Common myeloid progenitor, CD34-positive (primary cell): ENCODE measurements around the gene BICDL2.

ENCODE experiments used
- CTCF ChIA-PET: fragments of 350-600 bp; sonication (Branson Sonifier 250); formaldehyde crosslinking; loops from one replicate; lab custom pipeline; 2021; ENCODE audit warnings: antibody characterized with exemption; lab: Charles Lee
- POLR2A ChIA-PET: fragments of 350-600 bp; sonication (Branson Sonifier 250); formaldehyde crosslinking; loops from one replicate; lab custom pipeline; 2021; ENCODE audit warnings: antibody characterized with exemption; lab: Charles Lee
- DNase-seq, 3 donors: peaks; one replicate each; pipeline versions ENCODE4 v3.0.0 to v3.0.0-alpha.2; 2013
- H3K27ac ChIP-seq, 2 experiments: 1 replicate in 1 of 2; 2 replicates in 1 of 2; pipeline ENCODE4 v1.7.0; 2013; ENCODE audit warnings: inconsistent platforms in 2 of 2, low read length in 2 of 2, mild to moderate bottlenecking in 2 of 2, low read depth in 1 of 2, moderate library complexity in 1 of 2; ENCODE audit not compliant: severe bottlenecking in 2 of 2, insufficient read depth in 1 of 2, poor library complexity in 1 of 2
- H3K27me3 ChIP-seq, 5 experiments: replicated peaks in 2 of 5; 1 replicate in 3 of 5; 2 replicates in 2 of 5; pipeline versions ENCODE4 v1.6.1 to v1.7.0; 2013; ENCODE audit warnings: low read length in 4 of 5, mild to moderate bottlenecking in 2 of 5, moderate library complexity in 2 of 5, inconsistent platforms in 1 of 5; ENCODE audit not compliant: insufficient read depth in 5 of 5, control insufficient read depth in 4 of 5
- H3K36me3 ChIP-seq, 4 experiments: 1 replicate in 2 of 4; 2 replicates in 2 of 4; pipeline versions ENCODE4 v1.6.1 to v1.7.0; 2013; ENCODE audit warnings: low read length in 3 of 4, control low read depth in 1 of 4, mild to moderate bottlenecking in 1 of 4; ENCODE audit not compliant: control insufficient read depth in 4 of 4, insufficient read depth in 4 of 4
- H3K4me1 ChIP-seq, 4 experiments: 1 replicate in 3 of 4; 2 replicates in 1 of 4; pipeline versions ENCODE4 v1.6.1 to v1.7.1; 2013; ENCODE audit warnings: low read length in 3 of 4, mild to moderate bottlenecking in 3 of 4, control low read depth in 1 of 4, inconsistent platforms in 1 of 4, moderate library complexity in 1 of 4; ENCODE audit not compliant: control insufficient read depth in 4 of 4, insufficient read depth in 4 of 4; ENCODE audit errors: control extremely low read depth in 1 of 4
- H3K4me3 ChIP-seq, 7 experiments: 1 replicate in 4 of 7; 2 replicates in 3 of 7; pipeline versions ENCODE4 v1.5.1 to v1.7.0; 2013; ENCODE audit warnings: mild to moderate bottlenecking in 7 of 7, low read length in 6 of 7, moderate library complexity in 6 of 7, inconsistent platforms in 2 of 7, low read depth in 2 of 7, control low read depth in 1 of 7; ENCODE audit not compliant: insufficient read depth in 4 of 7, control insufficient read depth in 1 of 7; ENCODE audit errors: extremely low read depth in 1 of 7
- H3K9me3 ChIP-seq, 5 experiments: 1 replicate in 4 of 5; 2 replicates in 1 of 5; pipeline versions ENCODE4 v1.6.1 to v1.7.1; 2013; ENCODE audit warnings: low read length in 4 of 5, mild to moderate bottlenecking in 2 of 5, inconsistent platforms in 1 of 5, low read depth in 1 of 5, moderate library complexity in 1 of 5; ENCODE audit not compliant: control insufficient read depth in 4 of 5, insufficient read depth in 2 of 5; ENCODE audit errors: control extremely low read depth in 1 of 5
- WGBS: methylation state at CpG from one replicate; pipeline ENCODE4 v1.1.5; 2013; ENCODE audit not compliant: insufficient coverage; 5-methylcytosine and 5-hydroxymethylcytosine counted together

The BICDL2 gene

DNA sequence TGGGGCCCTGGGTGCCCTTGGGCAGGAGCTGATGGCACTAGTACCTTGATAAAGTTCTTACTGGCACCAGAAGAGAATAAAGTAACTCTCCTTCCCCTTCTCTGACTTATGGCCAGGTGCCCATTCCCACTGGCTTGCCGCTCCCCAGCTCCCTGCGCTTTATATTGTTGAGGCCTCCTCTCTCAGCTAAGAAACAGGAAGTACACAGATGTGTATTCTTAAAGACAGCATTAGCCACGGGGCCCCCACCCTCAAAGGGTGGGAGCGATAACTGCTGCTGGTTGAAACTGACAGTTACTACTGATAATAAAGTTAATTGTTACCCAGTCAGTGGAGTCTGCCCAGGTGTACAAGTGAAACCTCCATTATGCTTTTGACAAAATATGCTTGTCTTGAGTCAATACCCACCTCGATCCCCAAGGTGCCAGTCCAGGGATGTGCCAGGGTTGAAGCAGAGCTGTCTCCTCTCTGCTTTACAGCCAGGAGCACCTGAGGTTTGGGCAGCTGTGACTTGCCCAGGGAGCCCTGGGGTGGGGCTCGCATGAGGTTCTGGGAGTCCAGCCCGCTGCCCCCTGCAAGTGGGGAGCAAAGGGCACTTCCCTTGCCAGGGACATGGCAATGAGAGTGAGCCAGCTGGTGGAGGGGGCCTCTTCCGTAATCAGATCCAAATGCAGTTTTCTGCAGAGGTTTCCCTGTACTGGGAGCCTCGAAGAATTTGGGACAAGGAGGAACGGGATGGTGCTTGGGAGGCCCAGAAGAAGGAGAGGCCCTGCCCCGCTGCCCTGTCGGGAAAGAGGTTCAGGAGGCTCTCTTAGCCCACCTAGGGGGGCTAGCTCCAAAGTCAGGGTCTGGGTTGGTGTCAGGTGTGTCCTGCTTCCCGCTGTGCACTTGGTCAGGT, 29.4 kb downstream of the BICDL2 start:
- POLR2A ChIA-PET = interaction anchor here (2.1 kb wide), 1 partner anchor 14 kb away, joined by 15 read pairs; the partner anchor contains the start of gene TNFRSF12A
- peak; percentile 27 to 60 (median 49) for DNase-seq
- no peaks in the 10 kb centered on the region for H3K36me3 ChIP-seq
- H3K9me3 ChIP-seq = no peaks in the 10 kb centered on the region
- H3K27ac ChIP-seq = peak overlapping the region in 1 of 2 experiments; percentile 72
- H3K27me3 ChIP-seq = peaks cover 0 to 4% (median 0%) of the 10 kb centered on the region in 5 experiments
- CTCF ChIA-PET = interaction anchor here (0.9 to 10.6 kb wide), 4 partner anchors 13 to 95 kb away, joined by 3 to 197 read pairs (median 52); partner anchors contain the start of genes CLDN6, HCFC1R1, THOC6 and TNFRSF12A
- peaks cover 11 to 57% (median 50%) of the 10 kb centered on the region in 4 experiments for H3K4me1 ChIP-seq
- WGBS = 14% methylated on average over 11 of the region's 13 CpGs
- peak overlapping the region in 6 of 7 experiments; percentile 32 to 71 (median 56) for H3K4me3 ChIP-seq

DNA sequence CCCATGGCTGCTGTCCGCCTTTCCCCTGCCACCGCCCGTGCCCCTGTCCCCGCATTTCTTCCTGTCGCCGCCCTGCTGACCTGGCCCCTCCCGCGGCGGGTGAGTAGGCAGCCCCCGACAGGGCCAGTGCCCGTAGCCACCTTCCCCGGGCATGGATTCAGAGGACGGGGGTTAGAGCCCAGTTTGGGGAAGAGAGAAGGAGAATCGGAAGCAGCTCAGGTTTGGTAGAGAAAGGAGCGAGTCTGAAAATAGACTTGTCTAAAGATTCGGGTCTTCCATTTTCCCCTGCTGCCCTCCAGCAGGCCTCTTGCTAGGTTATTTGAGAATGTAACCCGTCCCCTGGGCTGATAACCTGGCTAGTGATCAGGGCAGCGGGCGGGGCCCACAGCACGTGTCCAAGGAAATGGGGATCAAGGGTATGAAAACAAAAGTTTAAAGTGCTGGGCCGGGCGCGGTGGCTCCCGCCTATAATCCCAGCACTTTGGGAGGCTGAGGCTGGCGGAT, 31.9 kb downstream of the BICDL2 start:
- DNase-seq = peak in 1 of 3 donors; percentile 50
- H3K4me3 ChIP-seq = peak overlapping the region in 6 of 7 experiments; percentile 51 to 81 (median 66)
- POLR2A ChIA-PET = interaction anchor here (1.7 to 2.5 kb wide), 2 partner anchors 16 to 23 kb away, joined by 7 to 11 read pairs; partner anchors contain the start of gene TNFRSF12A

DNA sequence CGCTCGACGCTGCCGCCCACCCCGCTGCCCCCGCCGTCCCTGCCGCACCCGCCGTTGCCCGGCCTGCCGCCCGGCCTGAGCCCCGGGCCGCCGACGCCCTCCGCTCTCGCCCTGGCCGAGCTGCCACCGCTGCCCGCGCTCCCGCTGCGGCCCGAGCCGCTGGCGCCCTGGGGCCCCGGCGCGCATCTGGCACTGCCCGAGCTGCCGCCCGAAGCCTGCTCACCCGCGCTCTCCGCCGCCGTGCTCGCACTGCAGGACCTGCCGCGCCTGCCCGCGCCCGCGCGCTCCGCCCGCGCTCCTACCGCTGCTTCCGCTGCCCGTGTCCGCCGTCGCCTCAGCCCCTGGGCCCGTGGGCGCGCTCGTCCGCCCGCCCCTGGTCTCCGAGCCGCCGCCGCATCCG, 32.4 kb downstream of the BICDL2 start:
- H3K27ac ChIP-seq = no peak overlapping the region
- peak overlapping the region in 6 of 7 experiments; percentile 19 to 81 (median 50) for H3K4me3 ChIP-seq
- CTCF ChIA-PET = interaction anchor here (0.7 to 10.6 kb wide), 8 partner anchors 16 to 408 kb away, joined by 3 to 197 read pairs (median 3); partner anchors contain the start of genes CLDN6, HCFC1R1, THOC6 and TNFRSF12A
- peaks cover 0 to 4% (median 1%) of the 10 kb centered on the region in 4 experiments for H3K36me3 ChIP-seq
- no peaks in the 10 kb centered on the region for H3K27me3 ChIP-seq
- no peaks in the 10 kb centered on the region for H3K9me3 ChIP-seq
- POLR2A ChIA-PET = interaction anchor here (0.6 to 2.5 kb wide), 3 partner anchors 16 to 214 kb away, joined by 3 to 11 read pairs (median 7); partner anchors contain the start of gene TNFRSF12A
- H3K4me1 ChIP-seq = peaks cover 11 to 48% (median 41%) of the 10 kb centered on the region in 4 experiments
- WGBS = 0% methylated on average over 39 of the region's 67 CpGs
- DNase-seq = peak; percentile 20 to 62 (median 52)

More for the DNA sequence above, 31.9 kb downstream of the BICDL2 start:
- peaks cover 11 to 52% (median 45%) of the 10 kb centered on the region in 4 experiments for H3K4me1 ChIP-seq
- peaks cover 0 to 4% (median 1%) of the 10 kb centered on the region in 4 experiments for H3K36me3 ChIP-seq
- H3K27ac ChIP-seq = peak overlapping the region in 1 of 2 experiments; percentile 68
- 1% methylated on average over 12 of the region's 25 CpGs for WGBS
- CTCF ChIA-PET = interaction anchor here (0.6 to 10.6 kb wide), 4 partner anchors 16 to 126 kb away, joined by 3 to 197 read pairs (median 54); partner anchors contain the start of genes CLDN6, HCFC1R1, THOC6 and TNFRSF12A
- no peaks in the 10 kb centered on the region for H3K27me3 ChIP-seq
- no peaks in the 10 kb centered on the region for H3K9me3 ChIP-seq

DNA sequence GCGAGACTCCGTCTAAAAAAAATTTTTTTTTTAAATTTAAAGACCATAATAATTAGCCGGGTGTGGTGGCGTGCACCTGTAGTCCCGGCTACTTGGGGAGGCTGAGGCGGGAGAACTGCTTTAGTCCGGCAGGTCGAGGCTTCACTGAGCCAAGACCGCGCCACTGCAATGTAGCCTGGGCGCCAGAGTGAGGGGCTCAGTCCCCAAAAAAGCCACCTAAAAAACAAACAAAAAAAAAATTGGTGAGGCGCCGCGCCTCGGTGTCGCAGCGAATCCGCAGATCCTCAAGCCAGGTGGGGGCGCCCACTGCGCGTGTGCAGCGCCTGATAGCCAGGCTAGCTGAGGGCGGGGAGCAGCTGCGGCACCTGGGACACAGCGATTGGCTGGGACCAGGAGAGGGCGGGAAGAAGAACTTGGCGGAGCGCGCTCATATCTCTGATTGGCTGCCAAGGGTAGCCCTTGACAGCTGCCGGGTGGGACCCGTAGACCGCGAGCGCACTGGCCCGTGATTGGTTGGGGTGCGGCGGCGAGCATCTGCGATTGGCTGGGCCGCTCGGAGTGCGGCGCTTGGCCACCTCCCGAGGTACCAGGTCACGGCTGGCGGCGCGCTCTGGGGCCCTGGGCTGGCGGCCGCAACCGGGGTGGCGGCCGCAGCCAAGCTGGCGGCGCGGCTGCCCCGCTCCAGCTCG, 33.0 kb downstream of the BICDL2 start:
- 9% methylated on average over 47 of the region's 58 CpGs for WGBS
- Histone ChIP-seq H3K4me3 (peak overlapping the region; percentile 19 to 81 (median 48)), H3K27me3 (no peaks in the 10 kb centered on the region), H3K9me3 (no peaks in the 10 kb centered on the region), H3K36me3 (peaks cover 0 to 4% (median 1%) of the 10 kb centered on the region in 4 experiments), H3K27ac (no peak overlapping the region), H3K4me1 (peaks cover 11 to 42% (median 35%) of the 10 kb centered on the region in 4 experiments)
- CTCF ChIA-PET = interaction anchor here (0.7 to 10.6 kb wide), 9 partner anchors 15 to 408 kb away, joined by 3 to 197 read pairs (median 3); partner anchors contain the start of genes CLDN6, HCFC1R1, THOC6 and TNFRSF12A
- POLR2A ChIA-PET = interaction anchor here (0.6 to 2.5 kb wide), 4 partner anchors 17 to 213 kb away, joined by 3 to 11 read pairs (median 5); partner anchors contain the start of gene TNFRSF12A
- DNase-seq = peak; percentile 99 to 100 (median 100)

DNA sequence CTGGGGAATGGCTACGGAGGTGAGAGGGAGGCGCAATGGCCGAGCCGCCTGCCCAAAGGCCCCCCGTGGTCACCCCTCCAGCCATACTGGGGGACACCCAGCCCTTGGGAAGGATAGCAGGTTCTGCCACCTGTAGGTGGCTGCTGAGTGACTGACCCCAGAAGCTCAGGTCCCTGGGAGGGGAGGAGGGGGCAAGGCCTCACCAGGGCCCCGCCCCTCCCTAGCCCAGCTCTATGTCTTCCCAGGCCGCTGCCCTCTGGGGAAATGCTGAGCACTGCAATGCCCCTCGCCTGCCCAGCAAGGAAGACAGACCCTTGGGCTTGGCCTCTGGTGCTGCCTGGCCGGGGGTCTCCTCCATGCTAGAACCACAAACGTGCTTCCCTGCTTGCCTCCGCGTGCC, 35.4 kb downstream of the BICDL2 start:
- POLR2A ChIA-PET = no interaction called here
- peaks cover 0 to 4% (median 1%) of the 10 kb centered on the region in 4 experiments for H3K36me3 ChIP-seq
- no peaks in the 10 kb centered on the region for H3K27me3 ChIP-seq
- no peak overlapping the region for H3K27ac ChIP-seq
- H3K4me1 ChIP-seq = peaks cover 0 to 18% (median 11%) of the 10 kb centered on the region in 4 experiments
- no peak overlapping the region for H3K4me3 ChIP-seq
- DNase-seq = no peak
- WGBS = 87% methylated on average over 7 of the region's 12 CpGs
- H3K9me3 ChIP-seq = no peaks in the 10 kb centered on the region
- CTCF ChIA-PET = interaction anchor here (1.1 to 10.6 kb wide), 5 partner anchors 13 to 170 kb away, joined by 4 to 197 read pairs (median 9); partner anchors contain the start of genes CLDN6, HCFC1R1, THOC6 and TNFRSF12A

DNA sequence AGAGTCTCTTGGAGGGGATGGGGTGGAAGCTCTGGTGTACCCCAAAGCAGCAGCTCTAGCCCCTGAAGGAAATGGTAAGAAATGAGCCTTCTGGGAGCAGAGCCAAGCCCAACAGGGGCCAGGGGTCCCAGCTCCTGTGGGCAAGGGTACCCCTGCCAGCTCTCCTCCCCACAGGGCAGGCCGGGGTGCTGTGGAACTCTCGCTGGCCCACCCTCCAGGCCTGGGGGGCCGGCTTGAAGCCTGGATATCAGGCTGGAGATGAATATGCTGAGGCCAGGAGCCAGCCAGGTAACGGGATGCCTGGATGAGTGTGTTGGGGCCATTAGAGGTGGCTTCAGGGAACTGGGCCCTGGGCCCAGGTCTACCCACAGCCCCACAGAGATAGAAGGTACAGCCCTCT, 36.2 kb downstream of the BICDL2 start:
- ChIA-PET CTCF (interaction anchor here (1.0 to 10.6 kb wide), 5 partner anchors 12 to 30 kb away, joined by 3 to 197 read pairs (median 9); partner anchors contain the start of genes CLDN6, HCFC1R1, THOC6 and TNFRSF12A), POLR2A (no interaction called here)
- no peak overlapping the region for H3K27ac ChIP-seq
- H3K4me3 ChIP-seq = no peak overlapping the region
- no peak for DNase-seq
- H3K36me3 ChIP-seq = peaks cover 0 to 4% (median 1%) of the 10 kb centered on the region in 4 experiments
- peaks cover 0 to 10% (median 5%) of the 10 kb centered on the region in 4 experiments for H3K4me1 ChIP-seq
- WGBS = 93% methylated on average over 3 of the region's 4 CpGs
- H3K27me3 ChIP-seq = no peaks in the 10 kb centered on the region
- H3K9me3 ChIP-seq = no peaks in the 10 kb centered on the region
